ENCODE measurements around the gene ADCY10. TPM values are rescaled to one million over a fixed set of nuclear protein-coding genes. Genes with fewer than 3 reads are reported as not detected.

The ADCY10 gene
- total RNA-seq, 6 experiments from 2014 or later = 0.43 to 5.8 (median 1.5) TPM

GRCh38 chr1:167825419-167826079 lies 88.4 kb downstream of the ADCY10 start:
- WGBS (ENCODE audit: insufficient coverage, low coverage, low lambda C conversion rate, missing lambda C conversion rate) = 68% methylated on average over 4 of the region's 4 CpGs
- DNase-seq (no peak), ATAC-seq (no peak)
- H3K36me3 ChIP-seq = no peaks in the 10 kb centered on the region
- H3K9me3 ChIP-seq = no peaks in the 10 kb centered on the region
- no peak overlapping the region for H3K27ac ChIP-seq
- H3K4me3 ChIP-seq = no peak overlapping the region
- no peaks in the 10 kb centered on the region for H3K27me3 ChIP-seq
- intact Hi-C loops (cut with DNase I) = no loop called here
- TF ChIP-seq CTCF (IDR thresholded peaks at IDR 0.05) (no peak), POLR2A (IDR thresholded peaks at IDR 0.05) (no peak)
- H3K4me1 ChIP-seq = no peaks in the 10 kb centered on the region

DNA sequence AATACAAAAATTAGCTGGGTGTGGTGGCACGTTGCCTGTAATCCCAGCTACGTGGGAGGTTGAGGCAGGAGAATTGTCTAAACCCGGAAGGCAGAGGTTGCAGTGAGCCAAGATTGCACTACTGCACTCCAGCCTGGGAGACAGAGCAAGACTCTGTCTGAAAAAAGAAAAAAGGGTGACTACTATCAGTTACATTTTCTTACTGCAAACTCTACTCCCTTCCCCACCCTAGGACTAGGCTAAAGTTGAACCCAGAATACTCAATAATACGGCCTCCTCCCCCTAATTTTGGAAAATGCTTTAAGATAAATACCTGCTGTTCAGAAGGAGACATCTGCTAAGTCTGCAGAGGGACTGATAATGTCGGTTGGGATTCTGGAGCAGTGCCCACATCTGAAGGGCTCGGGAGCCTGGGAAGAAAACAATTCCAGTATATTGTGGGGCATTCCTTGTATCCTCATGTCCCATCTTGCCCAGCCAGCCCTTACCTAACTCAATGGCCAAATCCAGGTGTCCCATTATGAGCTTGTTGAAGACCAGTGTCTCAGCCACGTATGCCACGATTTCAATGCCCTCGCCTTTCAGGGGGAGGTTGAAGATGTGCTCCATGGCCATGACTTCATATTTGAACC lies 89.7 kb downstream of the ADCY10 start:
- intact Hi-C loops (cut with DNase I) = no loop called here

GRCh38 chr1:167821969-167822685 lies 91.8 kb downstream of the ADCY10 start:
- no peak for ATAC-seq
- Histone ChIP-seq H3K36me3 (no peaks in the 10 kb centered on the region), H3K4me3 (no peak overlapping the region), H3K27ac (no peak overlapping the region), H3K4me1 (peaks cover 0 to 12% (median 0%) of the 10 kb centered on the region in 4 donors), H3K27me3 (no peaks in the 10 kb centered on the region), H3K9me3 (no peaks in the 10 kb centered on the region)
- intact Hi-C loops (cut with DNase I) = no loop called here
- TF ChIP-seq POLR2A (IDR thresholded peaks at IDR 0.05) = no peak
- WGBS (ENCODE audit: insufficient coverage, low coverage, low lambda C conversion rate, missing lambda C conversion rate) = 72% methylated on average over 3 of the region's 4 CpGs
- DNase-seq = no peak

More for the DNA sequence above, 89.7 kb downstream of the ADCY10 start:
- H3K4me1 ChIP-seq = peaks cover 0 to 8% (median 0%) of the 10 kb centered on the region in 4 donors
- TF ChIP-seq CTCF (IDR thresholded peaks at IDR 0.05) (no peak), POLR2A (IDR thresholded peaks at IDR 0.05) (no peak)
- no peaks in the 10 kb centered on the region for H3K9me3 ChIP-seq
- no peak for ATAC-seq
- no peaks in the 10 kb centered on the region for H3K27me3 ChIP-seq
- no peak overlapping the region for H3K27ac ChIP-seq
- H3K36me3 ChIP-seq = no peaks in the 10 kb centered on the region
- no peak for DNase-seq
- H3K4me3 ChIP-seq = no peak overlapping the region
- 55% methylated on average over 2 of the region's 9 CpGs for WGBS (ENCODE audit: insufficient coverage, low coverage, low lambda C conversion rate, missing lambda C conversion rate)

DNA sequence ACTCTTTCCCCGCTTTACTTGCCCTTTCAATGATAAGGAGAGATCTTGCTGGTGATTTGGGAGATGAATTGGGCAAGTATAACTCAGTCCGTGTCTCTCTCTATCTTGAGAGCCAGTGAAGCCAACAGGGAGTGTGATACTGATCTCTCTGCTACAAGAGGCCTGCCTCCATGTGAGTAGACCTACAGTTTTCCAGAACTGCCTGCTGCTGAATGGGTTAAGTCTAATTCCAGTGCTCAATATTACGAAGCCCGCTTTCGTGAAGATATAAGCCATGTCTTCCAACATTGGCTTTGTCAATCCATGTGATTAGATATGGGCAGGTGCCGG lies 92.6 kb downstream of the ADCY10 start:
- 97% methylated on average over 6 of the region's 6 CpGs for WGBS (ENCODE audit: insufficient coverage, low coverage, low lambda C conversion rate, missing lambda C conversion rate)

More for the DNA sequence above, 92.6 kb downstream of the ADCY10 start:
- DNase-seq = no peak
- no peaks in the 10 kb centered on the region for H3K9me3 ChIP-seq
- H3K4me3 ChIP-seq = no peak overlapping the region
- H3K4me1 ChIP-seq = peaks cover 0 to 12% (median 2%) of the 10 kb centered on the region in 4 donors
- TF ChIP-seq POLR2A (IDR thresholded peaks at IDR 0.05) (no peak), CTCF (IDR thresholded peaks at IDR 0.05) (no peak)
- no peaks in the 10 kb centered on the region for H3K27me3 ChIP-seq
- ATAC-seq = no peak
- intact Hi-C loops (cut with DNase I) = no loop called here
- H3K27ac ChIP-seq = no peak overlapping the region
- no peaks in the 10 kb centered on the region for H3K36me3 ChIP-seq

Measured in right lobe of liver (tissue), 6 donors.